ENCODE results near the gene NUBPL.
"Not testable (repeated sequence)": the region's sequence is repeated elsewhere in the genome, so short reads cannot be mapped to it uniquely, and the experiment has no call there.

NUBPL gene

GRCh38 chr14:31884238-31884637 is 323.0 kb downstream of the NUBPL start:
- DNase-seq (ENCODE audit: low spot score) = no peak
- TF ChIP-seq CTCF (IDR thresholded peaks at IDR 0.05; ENCODE audit: extremely low read depth, missing control alignments) = no peak

- DNase-seq (ENCODE audit: low spot score) = no peak
Observed at GRCh38 chr14:31884776-31885379, 323.7 kb downstream of the NUBPL start.

GRCh38 chr14:31886156-31886835 is 325.1 kb downstream of the NUBPL start:
- TF ChIP-seq CTCF (IDR thresholded peaks at IDR 0.05; ENCODE audit: extremely low read depth, missing control alignments) = no peak
- no peak for DNase-seq (ENCODE audit: low spot score)

More at GRCh38 chr14:31884776-31885379, 323.7 kb downstream of the NUBPL start:
- TF ChIP-seq CTCF (IDR thresholded peaks at IDR 0.05; ENCODE audit: extremely low read depth, missing control alignments) = no peak

GRCh38 chr14:31887929-31888580 is 326.9 kb downstream of the NUBPL start:
- TF ChIP-seq CTCF (IDR thresholded peaks at IDR 0.05; ENCODE audit: extremely low read depth, missing control alignments) = no peak
- no peak for DNase-seq (ENCODE audit: low spot score)

GRCh38 chr14:31889297-31889696 is 328.1 kb downstream of the NUBPL start:
- DNase-seq (ENCODE audit: low spot score) = no peak
- no peak for TF ChIP-seq CTCF (IDR thresholded peaks at IDR 0.05; ENCODE audit: extremely low read depth, missing control alignments)

- DNase-seq (ENCODE audit: low spot score) = not testable (repeated sequence)
Observed at GRCh38 chr14:31890202-31890601, 329.0 kb downstream of the NUBPL start.

GRCh38 chr14:31893221-31893757 is 332.1 kb downstream of the NUBPL start:
- no peak for TF ChIP-seq CTCF (IDR thresholded peaks at IDR 0.05; ENCODE audit: extremely low read depth, missing control alignments)
- no peak for DNase-seq (ENCODE audit: low spot score)
